Panc1 (cell line): ENCODE results near the gene PPP1R15A.

Experiments used
- CTCF ChIP-seq: fragments of 450-650 bp; IDR thresholded peaks from 2 replicates; pipeline ENCODE4 v1.5.1; 2017; ENCODE audit warnings: mild to moderate bottlenecking
- POLR2AphosphoS5 ChIP-seq: IDR thresholded peaks from 2 replicates; pipeline ENCODE4 v1.6.1; 2012; ENCODE audit warnings: mild to moderate bottlenecking, low read depth, low read length, moderate library complexity

GRCh38 chr19:48900477-48901406, 28.5 kb downstream of the PPP1R15A start:
- TF ChIP-seq POLR2AphosphoS5 (no peak), CTCF (no peak)
